Measurements from ENCODE around the gene SLC41A1. TPM values are rescaled to one million over a fixed set of nuclear protein-coding genes. Genes with fewer than 3 reads are reported as not detected.

The SLC41A1 gene
- total and polyA plus RNA-seq, 2 donors from 2014 or later = 19.1 to 20.9 TPM

GRCh38 chr1:205812271-205812877, 624 bp downstream of the SLC41A1 start:
- Histone ChIP-seq H3K27me3 (ENCODE audit: control insufficient read depth, insufficient read depth, low read length) (no peaks in the 10 kb centered on the region), H3K36me3 (ENCODE audit: control insufficient read depth in 2 of 3, insufficient read depth in 3 of 3, low read length in 3 of 3) (peaks cover 0 to 4% (median 0%) of the 10 kb centered on the region in 3 donors), H3K4me3 (ENCODE audit: low read length in 3 of 3) (peak overlapping the region; percentile 64 to 92 (median 81)), H3K4me1 (ENCODE audit: control insufficient read depth in 2 of 3, insufficient read depth in 2 of 3, low read depth in 1 of 3, low read length in 3 of 3) (peaks cover 0 to 24% (median 24%) of the 10 kb centered on the region in 3 donors), H3K9ac (ENCODE audit: low read length in 3 of 3) (peak overlapping the region; percentile 38 to 80 (median 66)), H3K27ac (ENCODE audit: low read depth in 2 of 2, low read length in 2 of 2) (peak overlapping the region; percentile 75 to 85), H3K9me3 (ENCODE audit: control insufficient read depth in 2 of 3, insufficient read depth in 1 of 3, low read length in 3 of 3) (no peaks in the 10 kb centered on the region)
- TF ChIP-seq CTCF (IDR thresholded peaks at IDR 0.05; ENCODE audit: borderline replicate concordance, extremely low read depth, insufficient read depth) = no peak
- intact Hi-C loops (cut with DNase I) = no loop called here
- peak in 4 of 5 donors; percentile 64 to 71 (median 69) for DNase-seq
- FAIRE-seq = no peak

- DNase-seq = peak in 1 of 5 donors; percentile 53
- TF ChIP-seq CTCF (IDR thresholded peaks at IDR 0.05; ENCODE audit: borderline replicate concordance, extremely low read depth, insufficient read depth) = no peak
- Histone ChIP-seq H3K9me3 (ENCODE audit: control insufficient read depth in 2 of 3, insufficient read depth in 1 of 3, low read length in 3 of 3) (no peaks in the 10 kb centered on the region), H3K36me3 (ENCODE audit: control insufficient read depth in 2 of 3, insufficient read depth in 3 of 3, low read length in 3 of 3) (peaks cover 0 to 4% (median 0%) of the 10 kb centered on the region in 3 donors), H3K4me1 (ENCODE audit: control insufficient read depth in 2 of 3, insufficient read depth in 2 of 3, low read depth in 1 of 3, low read length in 3 of 3) (peaks cover 0 to 28% (median 24%) of the 10 kb centered on the region in 3 donors), H3K27me3 (ENCODE audit: control insufficient read depth, insufficient read depth, low read length) (no peaks in the 10 kb centered on the region), H3K4me3 (ENCODE audit: low read length in 3 of 3) (peak overlapping the region; percentile 64 to 92 (median 81)), H3K27ac (ENCODE audit: low read depth in 2 of 2, low read length in 2 of 2) (peak overlapping the region in 1 of 2 donors; percentile 85), H3K9ac (ENCODE audit: low read length in 3 of 3) (peak overlapping the region in 1 of 3 donors; percentile 80)
- intact Hi-C loops (cut with DNase I) = no loop called here
- FAIRE-seq = no peak
Measured at GRCh38 chr1:205811660-205812059, 1.3 kb downstream of the SLC41A1 start.

- peaks cover 0 to 33% (median 24%) of the 10 kb centered on the region in 3 donors for H3K4me1 ChIP-seq (ENCODE audit: control insufficient read depth in 2 of 3, insufficient read depth in 2 of 3, low read depth in 1 of 3, low read length in 3 of 3)
- no peak overlapping the region for H3K27ac ChIP-seq (ENCODE audit: low read depth in 2 of 2, low read length in 2 of 2)
- TF ChIP-seq CTCF (IDR thresholded peaks at IDR 0.05; ENCODE audit: borderline replicate concordance, extremely low read depth, insufficient read depth) = peak; percentile 10
- H3K27me3 ChIP-seq (ENCODE audit: control insufficient read depth, insufficient read depth, low read length) = no peaks in the 10 kb centered on the region
- FAIRE-seq (no peak), DNase-seq (peak in 1 of 5 donors; percentile 34)
- intact Hi-C loops (cut with DNase I) = no loop called here
- H3K4me3 ChIP-seq (ENCODE audit: low read length in 3 of 3) = peak overlapping the region in 1 of 3 donors; percentile 92
- H3K36me3 ChIP-seq (ENCODE audit: control insufficient read depth in 2 of 3, insufficient read depth in 3 of 3, low read length in 3 of 3) = peaks cover 0 to 4% (median 0%) of the 10 kb centered on the region in 3 donors
- H3K9me3 ChIP-seq (ENCODE audit: control insufficient read depth in 2 of 3, insufficient read depth in 1 of 3, low read length in 3 of 3) = no peaks in the 10 kb centered on the region
- H3K9ac ChIP-seq (ENCODE audit: low read length in 3 of 3) = peak overlapping the region in 1 of 3 donors; percentile 26
Measured at GRCh38 chr1:205810448-205811157, 2.4 kb downstream of the SLC41A1 start.
